ENCODE data around the gene G6PC2. TPM values are rescaled to one million over a fixed set of nuclear protein-coding genes. Genes with fewer than 3 reads are reported as not detected.

G6PC2 gene
- total RNA-seq, 1 donor from 2014 or later, result not detected

DNA sequence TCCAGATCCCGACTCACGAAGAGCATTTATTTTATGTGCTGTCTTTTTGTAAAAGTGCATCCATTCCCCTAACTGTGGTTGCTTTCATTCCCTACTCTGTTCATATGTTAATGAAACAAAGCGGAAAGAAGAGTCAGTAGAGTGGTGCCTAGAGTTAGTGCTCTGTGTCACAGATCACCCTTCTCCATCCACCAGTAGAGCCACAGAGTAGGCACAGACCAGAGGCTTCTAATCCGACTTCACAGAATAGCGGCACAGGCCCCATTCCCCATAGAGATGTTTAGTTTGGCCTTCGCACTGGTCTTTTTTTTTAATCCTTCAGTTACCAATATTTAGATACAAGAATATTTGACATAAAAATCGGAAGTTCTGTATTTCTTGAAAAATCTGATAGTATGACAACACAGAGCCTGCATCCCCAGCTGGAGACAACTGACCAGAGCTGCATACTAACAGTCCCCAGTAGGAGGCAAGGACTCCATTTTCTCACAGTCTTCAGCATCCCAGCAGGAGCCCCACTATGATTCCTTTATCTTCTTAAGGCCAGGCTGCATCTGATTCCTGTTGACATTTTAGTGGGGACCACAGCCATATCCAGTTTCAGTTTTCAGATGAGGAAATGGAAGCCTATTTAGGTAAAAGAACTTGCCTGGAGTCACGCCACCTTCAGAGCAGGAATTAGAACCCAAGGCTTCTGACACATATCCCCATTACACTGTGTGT lies 7.0 kb downstream of the G6PC2 start:
- no peaks in the 10 kb centered on the region for H3K36me3 Mint-ChIP-seq
- no peak overlapping the region for H3K4me3 Mint-ChIP-seq
- no peaks in the 10 kb centered on the region for H3K4me1 Mint-ChIP-seq
- no peak for DNase-seq (ENCODE audit: low spot score in 2 of 2, unreplicated experiment in 2 of 2)
- H3K27me3 Mint-ChIP-seq (ENCODE audit: low read depth), result peaks cover 36% of the 10 kb centered on the region
- no peaks in the 10 kb centered on the region for H3K9me3 Mint-ChIP-seq
- no peak overlapping the region for H3K27ac Mint-ChIP-seq
- TF ChIP-seq, protein P1, sequence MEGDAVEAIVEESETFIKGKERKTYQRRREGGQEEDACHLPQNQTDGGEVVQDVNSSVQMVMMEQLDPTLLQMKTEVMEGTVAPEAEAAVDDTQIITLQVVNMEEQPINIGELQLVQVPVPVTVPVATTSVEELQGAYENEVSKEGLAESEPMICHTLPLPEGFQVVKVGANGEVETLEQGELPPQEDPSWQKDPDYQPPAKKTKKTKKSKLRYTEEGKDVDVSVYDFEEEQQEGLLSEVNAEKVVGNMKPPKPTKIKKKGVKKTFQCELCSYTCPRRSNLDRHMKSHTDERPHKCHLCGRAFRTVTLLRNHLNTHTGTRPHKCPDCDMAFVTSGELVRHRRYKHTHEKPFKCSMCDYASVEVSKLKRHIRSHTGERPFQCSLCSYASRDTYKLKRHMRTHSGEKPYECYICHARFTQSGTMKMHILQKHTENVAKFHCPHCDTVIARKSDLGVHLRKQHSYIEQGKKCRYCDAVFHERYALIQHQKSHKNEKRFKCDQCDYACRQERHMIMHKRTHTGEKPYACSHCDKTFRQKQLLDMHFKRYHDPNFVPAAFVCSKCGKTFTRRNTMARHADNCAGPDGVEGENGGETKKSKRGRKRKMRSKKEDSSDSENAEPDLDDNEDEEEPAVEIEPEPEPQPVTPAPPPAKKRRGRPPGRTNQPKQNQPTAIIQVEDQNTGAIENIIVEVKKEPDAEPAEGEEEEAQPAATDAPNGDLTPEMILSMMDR (IDR thresholded peaks at IDR 0.05; ENCODE audit: unreplicated experiment), result no peak

DNA sequence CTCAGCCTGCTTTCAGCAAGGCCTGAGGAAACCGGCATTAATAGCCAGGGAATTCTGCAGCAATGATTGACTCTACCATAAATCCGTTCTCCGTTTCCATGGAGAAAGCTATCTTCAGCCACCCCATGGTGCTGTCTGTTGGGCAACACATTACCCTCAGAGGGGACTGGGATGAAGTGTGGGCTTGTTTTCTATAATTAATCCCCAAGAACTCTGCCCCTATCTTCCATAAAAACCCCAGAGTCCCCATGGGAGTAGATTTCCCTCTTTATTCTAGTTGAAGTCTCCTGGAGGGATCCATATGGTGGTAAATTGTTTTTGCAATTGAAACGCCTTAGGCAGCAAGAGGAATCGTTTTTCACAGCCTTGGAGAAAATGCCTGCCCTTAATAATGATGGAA lies 9.2 kb downstream of the G6PC2 start:
- no peaks in the 10 kb centered on the region for H3K9me3 Mint-ChIP-seq
- no peak overlapping the region for H3K27ac Mint-ChIP-seq
- H3K36me3 Mint-ChIP-seq, result no peaks in the 10 kb centered on the region
- no peak for DNase-seq (ENCODE audit: low spot score in 2 of 2, unreplicated experiment in 2 of 2)
- H3K27me3 Mint-ChIP-seq (ENCODE audit: low read depth), result peaks cover 36% of the 10 kb centered on the region
- H3K4me1 Mint-ChIP-seq, result no peaks in the 10 kb centered on the region
- TF ChIP-seq, protein P1 (IDR thresholded peaks at IDR 0.05; ENCODE audit: unreplicated experiment), result no peak
- H3K4me3 Mint-ChIP-seq, result no peak overlapping the region

DNA sequence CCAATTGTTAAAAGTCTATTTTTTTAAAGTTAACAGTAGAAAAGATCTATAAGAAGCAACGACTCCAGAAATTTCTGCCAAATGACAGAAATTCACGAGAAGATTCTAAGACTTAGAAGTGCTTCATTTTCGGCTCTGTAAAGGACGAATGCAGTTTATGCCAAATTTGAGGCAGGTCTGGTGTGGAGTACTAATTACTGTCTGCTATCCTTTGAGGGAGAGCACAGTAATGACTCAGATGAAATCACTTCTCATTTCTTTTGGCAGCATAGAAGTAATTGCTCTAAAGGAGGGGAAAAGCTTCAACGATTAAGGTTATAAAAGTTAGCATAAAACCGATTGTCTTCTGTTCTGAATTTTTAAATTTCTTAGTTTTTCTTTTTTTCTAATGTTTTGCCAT lies 11.4 kb downstream of the G6PC2 start:
- TF ChIP-seq, protein P1 (IDR thresholded peaks at IDR 0.05; ENCODE audit: unreplicated experiment), result no peak
- Mint-ChIP-seq H3K36me3 (no peaks in the 10 kb centered on the region), H3K27me3 (ENCODE audit: low read depth) (peaks cover 36% of the 10 kb centered on the region), H3K9me3 (no peaks in the 10 kb centered on the region), H3K4me3 (peak overlapping the region; percentile 56), H3K27ac (no peak overlapping the region), H3K4me1 (no peaks in the 10 kb centered on the region)
- DNase-seq (ENCODE audit: low spot score in 2 of 2, unreplicated experiment in 2 of 2), result no peak

DNA sequence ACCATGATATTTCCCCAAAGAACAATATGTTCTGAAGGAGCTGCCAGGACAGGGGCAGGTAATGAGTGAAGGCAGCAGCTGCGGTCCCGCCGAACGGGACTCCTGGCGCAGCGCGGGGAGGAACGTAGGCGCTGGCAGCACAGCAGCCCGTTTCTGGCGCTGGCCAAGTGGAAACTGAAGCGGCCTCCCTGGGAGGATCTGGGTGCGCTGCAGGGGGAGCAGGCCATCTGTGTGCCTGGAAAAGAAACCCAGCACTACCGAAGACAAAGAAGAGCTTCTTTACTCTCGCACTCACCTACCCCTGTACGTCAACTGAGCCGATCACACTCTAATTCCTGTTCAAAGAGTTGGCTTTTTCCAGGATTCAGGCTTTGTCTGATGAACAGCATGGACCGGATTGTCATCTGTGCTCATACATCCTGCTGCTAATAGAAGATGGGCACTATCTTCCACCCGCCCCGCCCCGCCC lies 11.8 kb downstream of the G6PC2 start:
- DNase-seq (ENCODE audit: low spot score in 2 of 2, unreplicated experiment in 2 of 2), result peak in 1 of 2 experiments; percentile 42
- H3K27me3 Mint-ChIP-seq (ENCODE audit: low read depth), result peaks cover 32% of the 10 kb centered on the region

DNA sequence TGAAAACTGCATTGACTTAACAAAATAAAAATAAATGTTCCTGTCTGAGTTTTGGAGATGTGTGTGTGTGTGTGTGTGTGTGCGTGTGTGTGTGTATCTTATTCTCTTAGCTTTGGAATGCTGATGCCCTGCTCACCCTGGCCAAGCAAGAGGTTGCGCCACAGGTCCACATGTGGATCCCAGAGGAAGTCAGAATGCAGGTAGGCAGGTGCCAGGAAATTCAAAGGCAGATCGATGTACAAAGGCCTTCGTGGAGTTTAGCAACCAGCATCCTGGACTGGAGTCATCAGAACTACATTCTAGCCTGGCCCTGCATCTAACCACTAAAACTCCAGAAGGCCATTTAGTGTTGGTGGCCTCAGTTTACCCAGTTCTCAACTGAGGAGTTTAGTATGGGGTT lies 12.4 kb downstream of the G6PC2 start:
- Mint-ChIP-seq H3K36me3 (no peaks in the 10 kb centered on the region), H3K27ac (no peak overlapping the region), H3K4me1 (no peaks in the 10 kb centered on the region), H3K9me3 (no peaks in the 10 kb centered on the region), H3K4me3 (no peak overlapping the region), H3K27me3 (ENCODE audit: low read depth) (peaks cover 28% of the 10 kb centered on the region)
- DNase-seq (ENCODE audit: low spot score in 2 of 2, unreplicated experiment in 2 of 2), result no peak
- TF ChIP-seq, protein P1 (IDR thresholded peaks at IDR 0.05; ENCODE audit: unreplicated experiment), result no peak

More for the DNA sequence above, 11.8 kb downstream of the G6PC2 start:
- no peak overlapping the region for H3K27ac Mint-ChIP-seq
- H3K9me3 Mint-ChIP-seq, result no peaks in the 10 kb centered on the region
- TF ChIP-seq, protein P1 (IDR thresholded peaks at IDR 0.05; ENCODE audit: unreplicated experiment), result no peak
- no peaks in the 10 kb centered on the region for H3K4me1 Mint-ChIP-seq
- H3K36me3 Mint-ChIP-seq, result no peaks in the 10 kb centered on the region
- H3K4me3 Mint-ChIP-seq, result peak overlapping the region; percentile 56
